Activated naive CD4-positive, alpha-beta T cell (primary cell): Measurements from ENCODE around the gene UNKL.
A peak's percentile ranks its signal among the peaks of the same experiment; 100 is the strongest.

Source experiments
- DNase-seq, 4 experiments: peaks; one replicate each; lab custom pipeline; 2025; lab: John Stamatoyannopoulos, UW

UNKL gene, protein sequence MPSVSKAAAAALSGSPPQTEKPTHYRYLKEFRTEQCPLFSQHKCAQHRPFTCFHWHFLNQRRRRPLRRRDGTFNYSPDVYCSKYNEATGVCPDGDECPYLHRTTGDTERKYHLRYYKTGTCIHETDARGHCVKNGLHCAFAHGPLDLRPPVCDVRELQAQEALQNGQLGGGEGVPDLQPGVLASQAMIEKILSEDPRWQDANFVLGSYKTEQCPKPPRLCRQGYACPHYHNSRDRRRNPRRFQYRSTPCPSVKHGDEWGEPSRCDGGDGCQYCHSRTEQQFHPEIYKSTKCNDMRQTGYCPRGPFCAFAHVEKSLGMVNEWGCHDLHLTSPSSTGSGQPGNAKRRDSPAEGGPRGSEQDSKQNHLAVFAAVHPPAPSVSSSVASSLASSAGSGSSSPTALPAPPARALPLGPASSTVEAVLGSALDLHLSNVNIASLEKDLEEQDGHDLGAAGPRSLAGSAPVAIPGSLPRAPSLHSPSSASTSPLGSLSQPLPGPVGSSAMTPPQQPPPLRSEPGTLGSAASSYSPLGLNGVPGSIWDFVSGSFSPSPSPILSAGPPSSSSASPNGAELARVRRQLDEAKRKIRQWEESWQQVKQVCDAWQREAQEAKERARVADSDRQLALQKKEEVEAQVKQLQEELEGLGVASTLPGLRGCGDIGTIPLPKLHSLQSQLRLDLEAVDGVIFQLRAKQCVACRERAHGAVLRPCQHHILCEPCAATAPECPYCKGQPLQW

DNA sequence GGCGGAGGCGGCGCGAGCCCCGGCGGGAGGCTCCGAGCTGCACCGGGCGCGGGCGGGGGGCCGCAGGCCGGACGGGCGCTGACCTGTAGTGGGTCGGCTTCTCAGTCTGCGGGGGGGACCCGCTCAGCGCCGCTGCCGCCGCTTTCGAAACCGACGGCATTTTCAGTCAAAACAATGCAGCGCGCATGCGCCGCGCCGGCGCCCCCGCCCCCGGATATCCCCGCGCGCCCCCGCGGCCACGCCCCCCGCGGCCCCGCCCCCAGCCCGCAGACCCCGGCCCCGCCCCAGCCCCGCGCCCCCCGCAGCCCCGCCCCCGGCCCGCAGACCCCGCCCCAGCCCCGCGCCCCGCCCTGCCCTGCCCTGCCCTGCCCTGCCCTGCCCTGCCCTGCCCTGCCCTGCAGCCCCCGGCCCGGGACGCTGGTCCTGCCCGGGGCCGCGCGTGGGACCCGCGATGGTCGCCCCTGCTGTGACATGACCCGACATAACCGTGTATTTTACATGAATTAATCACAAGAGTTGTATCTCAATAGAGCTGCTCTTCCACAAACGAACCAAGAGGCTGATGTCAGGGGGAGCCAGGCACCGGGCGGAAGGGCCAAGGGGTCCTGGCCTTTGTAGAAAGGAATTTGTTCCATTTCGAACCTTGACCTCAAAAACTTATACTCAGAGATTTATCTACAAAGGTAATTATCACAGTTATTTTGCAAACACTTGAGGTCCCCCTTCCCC is at the start of gene UNKL:
Gene UNKL, minus strand, starts transcription at position 173 of the 729 bp plus-strand sequence. Its CDS starts 13 bp downstream, at position 160.
- DNase-seq, result peak; percentile 46 to 91 (median 78)

DNA sequence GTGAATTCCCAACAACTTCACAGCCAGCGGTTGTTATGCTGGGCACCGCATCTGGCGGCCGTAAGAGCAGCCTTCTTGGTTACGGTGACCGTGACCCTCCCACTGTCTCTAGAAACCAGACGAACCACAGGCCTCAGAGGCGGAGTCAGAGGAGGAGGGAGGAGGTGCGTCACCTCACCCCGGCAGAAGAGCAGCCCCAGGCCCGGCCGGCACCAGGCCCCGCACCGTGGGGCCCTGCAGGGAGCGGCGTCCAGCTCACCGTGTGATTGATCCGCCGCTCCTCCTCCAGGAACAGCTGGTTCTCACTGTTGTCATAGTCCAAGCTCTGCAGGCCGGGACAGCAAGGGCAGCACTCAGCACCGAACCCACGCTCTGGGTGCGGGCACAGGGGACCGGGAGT is 46.6 kb upstream of the UNKL start:
- DNase-seq, result no peak

DNA sequence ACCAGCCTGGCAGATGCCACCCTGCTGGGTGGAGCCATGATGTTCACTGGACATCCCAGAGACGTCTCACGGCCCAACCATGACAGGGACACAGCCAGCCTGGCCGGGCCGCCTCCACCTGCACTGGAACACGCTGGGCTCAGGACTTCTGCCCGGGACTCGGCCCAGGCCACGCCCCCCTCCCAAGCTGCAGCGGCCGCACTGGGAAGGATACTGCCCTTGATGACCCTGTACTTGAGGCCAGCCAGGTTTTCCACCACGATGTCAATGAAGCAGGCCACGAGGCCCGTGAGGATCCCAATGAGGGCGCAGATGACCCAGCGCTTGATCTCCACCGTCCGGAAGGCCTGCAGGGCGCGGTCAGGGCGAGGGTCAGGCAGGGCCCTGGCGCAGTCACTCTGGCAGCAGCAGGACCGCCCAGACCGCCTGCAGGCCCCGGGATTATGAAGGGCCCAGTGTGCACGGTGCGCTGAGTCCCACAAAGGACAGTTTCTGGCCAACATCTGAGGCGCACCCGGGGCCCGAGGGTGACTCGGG is 46.2 kb upstream of the UNKL start:
- no peak for DNase-seq

DNA sequence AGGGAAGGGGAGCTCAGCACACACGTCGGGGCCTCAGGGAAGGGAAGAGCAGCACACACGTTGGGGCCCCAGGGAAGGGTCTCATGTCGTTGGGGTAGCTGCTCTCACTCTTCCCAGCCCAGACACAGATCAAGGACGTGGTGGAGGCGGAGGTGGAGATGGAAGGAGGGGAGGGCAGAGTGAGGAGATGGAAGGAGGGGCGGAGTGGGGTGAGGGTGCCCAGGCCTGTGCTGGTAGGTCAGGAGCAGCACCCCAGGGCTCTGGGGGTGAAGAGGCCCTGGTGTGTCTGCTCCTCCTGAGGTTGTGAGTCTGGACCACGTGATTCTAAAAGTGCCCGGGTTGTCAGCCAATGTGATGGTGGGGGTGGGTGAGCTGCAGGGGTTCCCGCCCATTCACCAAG is 45.5 kb upstream of the UNKL start:
- no peak for DNase-seq

DNA sequence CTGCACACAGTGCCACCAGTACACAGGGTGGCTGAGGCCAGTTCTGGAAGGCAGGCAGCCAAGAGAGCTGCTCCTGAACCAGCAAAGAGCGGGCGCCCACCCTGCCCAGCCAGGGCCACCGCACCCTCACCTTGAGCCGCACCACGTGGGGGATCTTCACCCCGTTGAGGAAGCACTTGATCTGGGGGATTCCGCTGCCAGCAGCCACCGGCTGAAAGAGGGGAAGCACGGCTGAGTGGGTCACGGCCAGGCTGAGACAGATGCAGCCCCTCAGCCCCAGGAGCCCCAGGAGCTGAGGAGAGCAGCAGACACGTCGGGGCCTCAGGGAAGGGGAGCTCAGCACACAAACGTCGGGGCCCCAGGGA is 44.5 kb upstream of the UNKL start:
- no peak for DNase-seq

DNA sequence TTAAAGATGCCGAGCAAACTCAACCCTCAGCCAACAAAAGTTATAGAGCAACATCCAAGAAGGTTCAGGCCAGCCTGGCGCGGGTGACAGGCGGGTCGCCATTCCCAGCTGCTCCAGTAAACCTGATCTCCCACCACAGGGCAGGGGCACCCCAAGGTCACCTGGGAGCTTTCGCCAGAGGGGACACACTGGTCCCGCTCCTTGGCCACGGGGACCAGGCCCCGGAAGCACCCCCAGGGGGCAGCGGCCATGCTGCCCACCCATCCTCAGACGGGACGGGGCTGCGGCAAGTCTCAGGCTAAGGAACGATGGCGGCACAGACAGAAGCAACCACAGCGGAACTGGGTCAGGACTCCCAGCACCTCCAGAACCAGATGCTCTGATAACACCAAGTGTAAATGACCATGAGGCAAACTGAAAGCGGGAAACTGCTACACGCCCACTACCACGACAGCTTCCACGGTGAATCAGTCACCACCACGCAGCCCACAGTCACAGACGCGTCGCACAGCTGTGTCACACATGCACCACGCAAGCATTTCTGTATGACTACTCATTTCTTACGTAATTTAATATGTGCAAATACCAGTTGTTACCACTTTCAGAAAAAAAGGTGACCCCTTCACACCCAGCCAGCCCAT is 44.0 kb upstream of the UNKL start:
- DNase-seq, result no peak

DNA sequence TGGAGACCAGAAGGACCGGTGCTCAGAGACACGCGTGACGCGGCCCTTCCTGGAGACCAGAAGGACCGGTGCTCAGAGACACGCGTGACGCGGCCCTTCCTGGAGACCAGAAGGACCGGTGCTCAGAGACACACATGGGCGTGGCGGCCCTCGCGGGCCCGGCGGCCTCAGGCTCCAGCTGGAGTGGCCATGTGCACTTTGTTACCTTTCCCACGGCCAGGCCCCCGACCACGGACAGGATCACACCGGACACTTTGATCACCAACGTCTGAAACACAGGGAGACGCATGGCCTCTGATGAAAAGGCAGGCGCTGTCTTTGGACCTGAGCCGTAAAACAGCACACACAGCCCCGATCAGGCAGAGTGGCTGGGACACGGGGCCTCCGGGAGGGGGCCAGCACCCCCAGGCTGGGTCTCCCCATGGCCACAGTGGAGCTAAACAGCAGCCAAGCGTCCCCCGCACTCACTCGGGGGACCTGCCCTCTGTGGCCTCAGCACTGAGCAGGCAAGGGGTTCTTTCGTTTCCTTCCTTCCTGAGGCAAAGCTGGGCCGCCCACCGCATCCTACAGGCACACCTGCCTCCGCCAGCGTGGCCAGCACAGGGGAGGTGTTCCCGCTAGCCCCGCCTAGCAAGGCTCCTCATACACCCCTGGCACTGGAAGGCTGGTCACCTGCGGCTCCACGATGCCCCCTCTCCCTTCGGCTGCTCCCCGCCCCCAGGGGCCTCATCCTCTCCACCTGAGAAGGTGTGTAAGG is 43.2 kb upstream of the UNKL start:
- no peak for DNase-seq

DNA sequence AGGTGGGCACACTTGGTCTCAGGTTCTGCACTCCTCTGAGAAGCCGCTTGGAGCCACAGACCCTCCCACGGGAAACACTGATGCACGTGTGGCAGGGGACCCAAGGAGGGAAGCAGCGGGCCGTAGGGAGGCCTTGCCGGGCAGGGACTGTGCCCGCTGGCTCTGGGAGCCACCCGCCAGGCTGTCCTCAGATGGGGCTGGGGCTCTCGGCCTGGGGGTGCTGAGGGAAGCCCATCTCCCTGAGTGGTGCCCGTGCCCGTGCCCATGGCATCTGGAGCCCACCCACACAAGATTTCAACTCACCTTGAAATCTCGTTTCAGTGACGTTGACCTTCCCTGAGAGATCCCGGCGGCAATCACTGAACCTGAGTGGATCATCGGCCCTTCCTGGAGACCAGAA is 42.4 kb upstream of the UNKL start:
- no peak for DNase-seq

DNA sequence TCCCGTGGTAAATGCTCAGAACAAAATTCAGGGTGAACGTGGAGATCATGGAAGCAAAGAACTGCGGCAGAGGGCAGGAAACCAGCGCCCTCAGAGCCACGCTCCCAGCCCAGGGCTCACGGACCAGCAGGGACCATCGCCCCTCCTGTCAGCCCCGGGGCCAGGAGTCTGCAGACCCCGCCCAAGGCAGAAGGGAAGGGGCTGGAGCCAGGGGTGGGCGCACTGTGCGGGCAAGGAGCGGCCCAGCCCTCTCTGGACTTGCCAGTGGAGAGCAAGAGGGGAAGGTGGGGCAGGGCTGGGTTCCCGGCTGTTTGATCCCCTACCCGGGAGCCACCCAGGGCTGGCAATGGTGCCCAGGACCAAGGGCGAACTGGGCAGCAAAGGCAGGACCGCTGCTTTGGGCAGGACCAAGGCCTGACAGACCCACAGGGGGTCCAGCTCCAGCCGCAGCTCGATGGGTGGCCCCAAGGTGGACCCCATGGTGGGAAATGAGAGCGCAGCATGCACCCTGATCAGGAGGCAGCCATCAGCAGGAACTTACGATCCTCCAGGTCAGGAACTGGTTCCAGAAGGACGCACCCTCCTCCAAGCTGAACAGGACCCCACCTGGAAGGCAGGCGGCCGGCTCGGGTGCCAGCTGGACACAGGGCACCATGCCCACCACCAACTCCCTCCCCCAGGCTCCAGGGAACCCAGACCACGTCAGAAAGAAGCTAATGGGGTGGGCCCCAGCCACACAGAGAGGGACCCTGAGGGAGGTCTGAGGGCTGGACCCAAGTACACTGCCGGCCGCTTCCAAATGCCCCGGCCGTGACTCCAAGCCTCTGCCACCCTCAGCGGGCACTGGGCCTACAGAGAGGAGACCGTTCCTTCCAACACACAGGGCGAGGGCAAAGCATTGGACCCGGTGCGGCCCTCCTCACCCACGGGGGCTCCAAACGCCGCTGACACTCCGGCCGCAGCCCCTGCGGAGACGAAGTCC is 41.0 kb upstream of the UNKL start:
- DNase-seq, result no peak

DNA sequence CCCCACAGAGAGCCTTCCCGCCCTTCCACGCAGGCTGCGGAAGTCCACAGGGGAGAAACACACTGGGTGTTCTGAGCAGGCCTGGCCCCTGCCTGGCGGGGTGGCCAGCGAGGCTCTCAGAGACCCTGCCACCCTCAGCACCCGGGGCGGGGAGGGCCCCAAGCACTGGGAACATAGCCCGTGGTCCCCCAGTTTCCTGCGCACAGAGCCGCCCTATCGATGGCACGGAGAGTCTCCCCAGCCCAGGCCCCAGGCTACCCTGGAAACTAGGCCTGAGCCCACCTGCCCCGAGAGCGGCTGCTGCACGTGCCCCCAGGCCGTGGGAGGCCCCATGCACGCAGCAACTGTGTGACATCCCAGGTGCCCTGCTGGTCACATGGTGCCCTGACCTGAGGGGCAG is 40.1 kb upstream of the UNKL start:
- DNase-seq, result no peak

DNA sequence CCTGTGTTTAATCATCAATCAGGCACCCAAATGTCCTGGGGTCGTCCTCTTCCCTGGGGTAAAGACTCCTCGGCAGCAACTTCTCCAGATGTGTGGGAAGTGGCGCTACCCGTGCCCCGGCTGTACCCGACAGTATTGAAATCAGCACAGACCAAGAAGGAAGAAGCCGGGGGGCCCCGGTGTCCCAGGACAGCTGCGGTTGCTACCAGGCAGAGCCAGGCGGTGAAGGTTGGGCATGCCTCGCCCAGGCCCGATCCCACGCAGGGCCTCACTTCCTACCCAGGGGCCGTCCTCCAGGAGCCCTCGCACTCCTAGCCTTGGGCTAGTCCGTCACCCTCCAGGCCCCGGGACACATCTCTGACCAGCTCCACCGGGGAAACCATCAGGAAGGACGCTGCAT is 38.8 kb upstream of the UNKL start:
- no peak for DNase-seq

DNA sequence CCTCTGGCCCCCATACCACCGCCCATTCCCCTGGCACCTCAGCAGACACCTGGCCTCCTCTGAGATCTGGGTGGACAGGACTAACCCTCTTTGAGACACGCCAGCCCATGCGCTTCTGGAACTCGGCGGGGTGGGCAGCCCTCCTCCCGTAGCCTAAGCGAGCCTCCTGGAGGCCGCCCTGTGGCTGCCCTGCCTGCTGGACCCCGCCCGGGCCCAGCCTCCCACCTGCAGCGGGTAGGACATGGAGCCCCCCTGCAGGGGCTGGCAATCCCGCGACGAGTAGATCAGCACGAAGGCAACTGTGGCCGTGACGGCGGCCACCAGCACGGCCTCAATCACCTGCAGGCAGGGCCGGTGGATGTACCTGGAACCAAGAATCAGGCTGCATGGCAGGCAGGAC is 38.0 kb upstream of the UNKL start:
- DNase-seq, result no peak

DNA sequence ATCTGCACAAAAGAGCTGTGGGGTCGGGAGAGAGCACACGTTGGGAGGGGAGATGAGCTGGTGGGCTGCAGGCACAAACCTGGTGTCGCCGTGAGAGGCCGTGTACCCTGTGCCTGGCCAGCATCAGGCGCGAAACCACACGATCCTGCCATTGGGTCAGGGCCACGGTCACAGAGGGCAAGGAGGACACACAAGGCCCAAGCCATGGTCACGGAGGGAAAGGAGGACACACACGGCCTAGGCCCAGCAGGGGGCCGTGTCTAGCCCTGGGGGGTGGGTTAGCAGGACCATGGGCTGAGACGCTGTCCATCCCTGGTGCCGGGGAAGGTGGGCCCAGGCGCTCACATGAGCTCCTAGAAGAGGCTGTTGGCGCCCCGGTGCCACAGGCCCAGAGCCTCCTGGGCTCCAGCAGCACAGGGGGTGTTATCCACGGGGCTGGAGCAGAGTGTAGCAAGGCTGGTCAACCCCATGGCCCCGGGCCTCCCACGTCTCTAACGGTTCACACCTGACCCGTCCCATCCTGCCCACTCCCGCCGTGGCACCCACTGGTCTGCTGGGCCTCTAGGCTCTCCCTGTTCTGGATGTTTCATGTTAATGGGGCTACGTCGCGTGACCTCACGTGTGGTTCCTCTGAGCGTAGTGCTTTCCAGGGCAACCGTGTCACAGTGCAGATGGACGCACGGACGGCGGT is 37.3 kb upstream of the UNKL start:
- no peak for DNase-seq

DNA sequence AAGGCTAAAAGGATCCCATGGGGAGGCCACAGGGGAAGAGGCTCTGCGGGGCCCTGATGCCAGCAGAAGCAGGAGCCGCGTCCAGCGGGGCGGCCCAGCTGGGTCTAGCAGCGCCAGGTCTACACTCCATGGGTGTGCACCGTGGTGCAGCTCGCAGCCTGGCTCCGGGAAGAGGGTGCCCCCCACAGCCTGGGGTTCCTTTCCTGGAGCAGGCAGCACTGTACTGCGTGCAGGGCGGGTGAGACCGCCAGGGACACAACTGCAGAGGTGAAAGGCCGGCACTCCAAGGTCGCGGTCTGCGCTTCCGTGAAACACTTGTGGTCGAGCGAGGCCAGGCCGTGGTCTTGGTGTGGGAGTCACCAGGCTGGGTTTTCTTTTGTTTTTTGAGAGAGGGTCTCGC is 36.3 kb upstream of the UNKL start:
- DNase-seq, result no peak

DNA sequence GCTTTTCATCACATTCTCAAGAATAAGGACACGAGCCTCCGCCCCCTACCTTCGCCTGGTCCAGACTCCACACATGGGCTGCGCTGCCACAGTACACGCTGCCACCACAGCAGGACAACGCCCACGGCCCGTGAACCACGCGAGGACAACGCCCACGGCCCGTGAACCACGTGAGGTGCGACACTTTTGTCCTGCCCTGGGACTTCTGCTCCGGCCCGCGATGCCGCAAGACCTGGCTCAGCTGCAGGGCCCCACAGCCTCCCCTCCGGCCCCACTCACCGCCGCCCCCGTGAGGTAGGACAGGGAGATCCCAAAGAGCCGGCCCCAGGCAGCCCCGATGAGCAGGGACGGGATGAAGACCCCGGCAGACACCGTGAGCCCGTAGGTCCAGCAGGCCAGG is 35.7 kb upstream of the UNKL start:
- no peak for DNase-seq

DNA sequence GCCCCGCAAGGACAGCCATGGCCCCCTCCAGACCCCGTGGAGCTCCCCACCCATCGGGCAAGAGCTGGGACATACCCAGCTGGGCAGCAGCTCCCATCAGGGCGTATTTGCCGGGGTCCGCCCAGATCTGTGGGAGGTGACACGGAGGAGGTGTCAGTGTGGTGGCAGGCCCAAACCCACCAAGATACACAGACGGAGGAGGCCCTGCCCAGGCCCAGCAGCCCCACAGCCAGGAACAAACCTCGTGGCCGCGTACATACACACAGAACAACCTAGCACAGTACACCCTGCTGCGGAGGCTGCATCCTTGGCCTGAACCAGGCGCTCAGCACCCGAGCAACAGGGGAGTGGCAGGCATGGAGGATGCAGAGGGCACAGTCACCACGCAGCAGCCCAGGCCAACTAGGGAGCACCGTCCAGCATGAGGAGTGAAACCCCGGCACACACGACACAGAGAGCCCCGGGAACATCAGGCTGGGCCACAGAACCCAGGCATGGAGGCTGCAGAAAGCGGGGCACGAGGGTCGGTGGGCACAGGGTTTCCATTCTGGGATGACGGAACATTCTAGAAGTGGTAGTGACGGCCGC is 34.8 kb upstream of the UNKL start:
- DNase-seq, result no peak

DNA sequence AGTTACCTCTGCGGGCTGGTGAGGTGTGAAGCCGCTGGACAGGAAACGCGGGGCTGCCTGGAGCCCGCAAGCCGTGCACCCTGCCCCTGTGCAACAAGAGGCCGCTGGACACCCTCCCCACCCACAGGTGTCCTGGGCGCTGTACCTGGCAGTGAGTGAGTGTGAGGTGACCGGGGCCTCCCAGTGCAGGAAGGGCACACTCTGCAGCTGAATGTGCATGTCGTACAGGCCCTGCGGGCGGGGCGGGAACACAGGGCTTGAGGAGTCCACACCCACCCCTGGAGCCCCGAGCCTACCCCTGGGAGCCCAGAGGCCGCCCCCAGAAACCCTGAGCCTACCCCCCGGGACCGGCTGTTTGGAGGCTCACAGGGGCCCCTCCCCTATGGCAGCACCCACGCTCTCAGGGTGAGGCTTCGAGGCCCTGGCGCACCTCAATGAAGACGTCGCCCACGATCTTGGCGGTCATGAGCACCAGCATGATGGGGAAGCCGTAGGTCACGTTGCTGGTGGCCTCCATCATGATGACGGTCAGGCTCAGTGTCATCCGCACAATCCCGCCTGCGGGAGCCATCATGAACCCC is 34.1 kb upstream of the UNKL start:
- no peak for DNase-seq

DNA sequence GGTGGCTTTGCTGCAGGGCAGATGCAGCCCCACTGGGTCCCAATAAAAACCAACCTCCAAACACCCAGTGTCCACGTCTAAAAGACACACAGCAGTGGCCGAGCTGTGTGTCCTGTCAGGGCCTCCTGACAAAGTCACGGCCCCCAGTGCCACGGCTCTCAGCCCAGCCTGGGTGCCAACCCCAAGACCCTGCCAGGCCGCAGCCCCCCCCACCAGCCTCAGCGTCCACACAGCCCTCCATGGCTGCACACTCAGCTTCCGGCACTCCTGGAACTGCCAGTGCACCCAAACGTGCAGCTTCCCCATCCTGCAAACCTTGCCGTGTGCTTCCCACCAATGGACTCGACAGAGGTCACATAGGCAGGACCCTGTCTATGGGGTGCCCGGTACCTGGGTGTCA is 33.5 kb upstream of the UNKL start:
- DNase-seq, result no peak
